Measurements from ENCODE around the gene LTBP2.

- peak; percentile 74 for TF ChIP-seq CTCF (IDR thresholded peaks at IDR 0.05; ENCODE audit: low read depth, low read length, poor library complexity, severe bottlenecking)
- TF ChIP-seq EZH2phosphoT487 (IDR thresholded peaks at IDR 0.05; ENCODE audit: borderline replicate concordance, low read length) = no peak
These were observed 152.6 kb downstream of the LTBP2 start for GRCh38 chr14:74459289-74459946.

All from DOHH2 (cell line).